ENCODE data around the gene OR1K1. TPM values are rescaled to one million over a fixed set of nuclear protein-coding genes. Genes with fewer than 3 reads are reported as not detected.

OR1K1 gene
- total RNA-seq (2011; cell fraction: chromatin; rRNA removed; ENCODE audit: low replicate concordance) = not detected in 2 replicates
- not detected in 2 replicates for total RNA-seq (2011; cell fraction: nucleolus; rRNA removed)
- not detected in 2 replicates for total RNA-seq (2011; cell fraction: nucleoplasm; rRNA removed)
- total RNA-seq (2014; rRNA removed) (not detected in 2 replicates), total RNA-seq (2014; rRNA removed; fragmentation: Illumina TruSeq; extraction: Trizol) (not detected in 2 replicates), total RNA-seq (2015; rRNA removed; fragmentation: Illumina TruSeq; extraction: Trizol) (not detected in 2 replicates), total RNA-seq (2021) (not detected in 2 replicates), polyA plus RNA-seq (2011; rRNA removed) (not detected in 2 replicates), polyA plus RNA-seq (2014; fragmentation: Illumina TruSeq; extraction: Trizol) (not detected in 2 replicates), polyA plus RNA-seq (2014; fragmentation: Nextera tagmentation; extraction: Ambion mirVana) (not detected), polyA plus RNA-seq (2014; rRNA removed) (not detected in 2 replicates), polyA minus RNA-seq (2011; rRNA and poly(A)+ RNA removed) (not detected in 2 replicates), Bru-seq, nascent RNA (not detected), BruChase-seq, experiment 1, labeled RNA remaining after a 2-hour chase (not detected), BruChase-seq, experiment 2, labeled RNA remaining after a 6-hour chase (not detected)
- not detected in 2 replicates for polyA plus RNA-seq (2011; cell fraction: cytosol; rRNA removed)
- polyA plus RNA-seq (2011; cell fraction: nucleus; rRNA removed) = 0.14 TPM in 1 of 2 replicates, not detected in the other
- not detected in 2 replicates for polyA plus RNA-seq (2012)
- not detected in 2 replicates for polyA minus RNA-seq (2011; cell fraction: cytosol; rRNA and poly(A)+ RNA removed)
- not detected in 2 replicates for polyA minus RNA-seq (2011; cell fraction: nucleus; rRNA and poly(A)+ RNA removed)
- long read RNA-seq, experiment 1 = 0 reads
- long read RNA-seq, experiment 2 = 0 reads
- long read RNA-seq, experiment 3 = 0 reads

GRCh38 chr9:122800066-122801060 is at the start of gene OR1K1:
TSS of gene OR1K1 (plus strand) at chr9:122800123. CDS start at chr9:122800123, 0 bp downstream.
- Histone ChIP-seq H3K36me3 (ENCODE audit: control insufficient read depth, insufficient read depth, low read length) (no peaks in the 10 kb centered on the region), H3K27me3 (ENCODE audit: control insufficient read depth in 2 of 2, insufficient read depth in 2 of 2, low read length in 2 of 2) (peaks cover 12 to 49% of the 10 kb centered on the region in 2 experiments; a peak in 4 of 5 replicates), H3K4me3 (no peak within 1 kb of the TSS), H4K20me1 (replicated peaks; ENCODE audit: control insufficient read depth, insufficient read depth, low read length) (no peaks in the 10 kb centered on the region), H3K4me2 (ENCODE audit: insufficient read depth, low read length) (no peak within 1 kb of the TSS), H3K9me1 (ENCODE audit: control insufficient read depth, insufficient read depth, low read length) (no peaks in the 10 kb centered on the region), H3K9ac (ENCODE audit: insufficient read depth in 1 of 2, low read depth in 2 of 2, low read length in 2 of 2) (no peak within 1 kb of the TSS), H3K9me3 (replicated peaks; ENCODE audit: control insufficient read depth, insufficient read depth, low read depth, low read length) (no peaks in the 10 kb centered on the region), H3K27ac (ENCODE audit: extremely low read depth, low read depth, low read length) (no peak within 1 kb of the TSS), H2AFZ (ENCODE audit: low read depth, low read length) (no peak within 1 kb of the TSS), H3K4me1 (replicated peaks in 1 of 2; ENCODE audit: control insufficient read depth in 2 of 2, insufficient read depth in 2 of 2, low read length in 2 of 2) (peaks cover 0 to 3% of the 10 kb centered on the region in 2 experiments; a peak in 1 of 5 replicates), H3K79me2 (ENCODE audit: control insufficient read depth, insufficient read depth, low read length) (no peaks in the 10 kb centered on the region)
- no peak for TF ChIP-seq ETV5 (CRISPR knock-in tag; IDR thresholded peaks at IDR 0.05; ENCODE audit: low read depth)
- no peak for TF ChIP-seq SMARCC2 (IDR thresholded peaks at IDR 0.05; ENCODE audit: low read depth)
- TF ChIP-seq NR0B1 (IDR thresholded peaks at IDR 0.05; ENCODE audit: partially characterized antibody) = no peak
- no peak for TF ChIP-seq TCF3 (CRISPR knock-in tag; IDR thresholded peaks at IDR 0.05)
- POLR2A ChIA-PET = interaction anchor here (0.6 kb wide), 1 partner anchor 1017 kb away, joined by 3 read pairs; no protein-coding TSS in a partner anchor
- in situ Hi-C loops (cut with MboI) = no loop called here
- FAIRE-seq (no peak), ATAC-seq (no peak; the same call in 2 of the 3 replicates), DNase-seq (ENCODE audit: extremely low read depth in 1 of 4, low spot score in 3 of 4) (no peak)
- 2% methylated on average over 30 of the region's 30 CpGs for WGBS (ENCODE audit: insufficient coverage, low coverage, missing lambda C conversion rate)
- BruUV-seq (replicated peaks) = no TSS peak
- CTCF ChIA-PET (ENCODE audit: low intra/inter-chr PET ratio) = no interaction called here
- intact Hi-C loops (cut with micrococcal nuclease) = no loop called here
